HepG2 (cell line): ENCODE measurements around the gene DAAM1. TPM values are rescaled to one million over a fixed set of nuclear protein-coding genes. Genes with fewer than 3 reads are reported as not detected.

Experiments
- ATAC-seq: fragments of 200-7000 bp; cut with Tn5 transposase; 3 replicates; pipeline ENCODE4 v1.9.1; 2020; ENCODE audit warnings: mild to moderate bottlenecking, moderate library complexity
- BruUV-seq: library from RNA; stranded (reverse); fragments of 400-500 nt; replicated peaks from 2 replicates; lab custom pipeline; 2021; lab: Mats Ljungman, UMichigan
- CTCF ChIA-PET: fragments of 300-600 bp; formaldehyde crosslinking; extraction: SDS; loops from one replicate; lab custom pipeline; 2021; ENCODE audit warnings: low total read pairs, inconsistent platforms, low intra/inter-chr PET ratio; lab: Yijun Ruan, JAX
- POLR2A ChIA-PET: fragments of 350-600 bp; sonication (Branson Sonifier 250); formaldehyde crosslinking; loops from one replicate; lab custom pipeline; 2020; ENCODE audit warnings: antibody characterized with exemption, inconsistent platforms; lab: Yijun Ruan, JAX
- DNase-seq: peaks from one replicate; pipeline ENCODE4 v3.0.0-alpha.2; 2015; ENCODE audit warnings: low spot score
- FAIRE-seq: peaks from 3 replicates; lab custom pipeline; 2011; peaks lifted over from hg19 to GRCh38; lab: Jason Lieb, UNC
- H2AFZ ChIP-seq: one replicate; pipeline ENCODE4 v1.6.1; 2011; ENCODE audit warnings: low read length, inconsistent platforms
- H3K27ac ChIP-seq: fragments of 300-600 bp; 3 replicates; pipeline ENCODE4 v1.8.0; 2011; ENCODE audit warnings: mixed run types, mild to moderate bottlenecking, mixed read lengths, low read length, inconsistent platforms; ENCODE audit not compliant: insufficient read depth; ENCODE audit errors: extremely low read length
- H3K27me3 ChIP-seq, 2 experiments: fragments of 200-600 bp in 1 of 2; 2 replicates in 1 of 2; 3 replicates in 1 of 2; pipeline versions ENCODE4 v1.6.0 to v1.8.0; 2011; ENCODE audit warnings: low read length in 2 of 2, mild to moderate bottlenecking in 2 of 2, moderate library complexity in 2 of 2, inconsistent platforms in 1 of 2; ENCODE audit not compliant: insufficient read depth in 2 of 2, control insufficient read depth in 1 of 2
- H3K36me3 ChIP-seq, 2 experiments: fragments of 200-600 bp in 1 of 2; replicated peaks in 1 of 2; 2 replicates in 1 of 2; 3 replicates in 1 of 2; pipeline versions ENCODE4 v1.5.1 to v1.8.0; 2011; ENCODE audit warnings: low read length in 2 of 2, inconsistent platforms in 1 of 2; ENCODE audit not compliant: insufficient read depth in 2 of 2, control insufficient read depth in 1 of 2
- H3K4me1 ChIP-seq: 2 replicates; pipeline ENCODE4 v1.5.1; 2012; ENCODE audit warnings: low read length, inconsistent platforms; ENCODE audit not compliant: insufficient read depth
- H3K4me2 ChIP-seq: 2 replicates; pipeline ENCODE4 v1.6.0; 2011; ENCODE audit warnings: low read depth, low read length, inconsistent platforms
- H3K4me3 ChIP-seq, 3 experiments: fragments of 200-600 bp in 1 of 3; sonication (generic), shearing (Covaris generic) in 1 of 3; replicated peaks in 1 of 3; 2 replicates each; pipeline ENCODE4 v1.5.1; 2011 to 2016; ENCODE audit warnings: low read length in 3 of 3, inconsistent platforms in 2 of 3, low read depth in 2 of 3, mild to moderate bottlenecking in 2 of 3, control low read depth in 1 of 3, mixed read lengths in 1 of 3; ENCODE audit not compliant: insufficient read depth in 1 of 3
- H3K79me2 ChIP-seq: one replicate; pipeline ENCODE4 v1.6.1; 2011; ENCODE audit warnings: low read length, inconsistent platforms; ENCODE audit not compliant: insufficient read depth
- H3K9ac ChIP-seq: 2 replicates; pipeline ENCODE4 v1.6.0; 2011; ENCODE audit warnings: mild to moderate bottlenecking, low read depth, low read length, inconsistent platforms; ENCODE audit not compliant: insufficient read depth
- H3K9me3 ChIP-seq: 2 replicates; pipeline ENCODE4 v1.5.1; 2012; ENCODE audit warnings: mild to moderate bottlenecking, low read length
- H4K20me1 ChIP-seq: 2 replicates; pipeline ENCODE4 v1.6.0; 2011; ENCODE audit warnings: inconsistent platforms, mild to moderate bottlenecking, low read length, moderate library complexity; ENCODE audit not compliant: insufficient read depth
- RARG ChIP-seq: sonication (generic); formaldehyde crosslinking; IDR thresholded peaks from 2 replicates; pipeline ENCODE4 v1.4.0; 2020; ENCODE audit warnings: low read depth, mild to moderate bottlenecking, missing genetic modification reagents
- SALL1 ChIP-seq: sonication (generic); formaldehyde crosslinking; IDR thresholded peaks from 2 replicates; pipeline ENCODE4 v1.8.0; 2022; ENCODE audit warnings: mild to moderate bottlenecking, missing genetic modification reagents
- ZFP82 ChIP-seq: sonication (generic); formaldehyde crosslinking; IDR thresholded peaks from 2 replicates; pipeline ENCODE4 v1.5.1; 2020; ENCODE audit warnings: mild to moderate bottlenecking, missing genetic modification reagents, borderline replicate concordance
- ZNF547 ChIP-seq: sonication (generic); formaldehyde crosslinking; IDR thresholded peaks from 2 replicates; pipeline ENCODE4 v1.5.1; 2020; ENCODE audit warnings: mild to moderate bottlenecking, missing genetic modification reagents
- WGBS: methylation state at CpG from one replicate; pipeline ENCODE4 v1.1.6; 2017; ENCODE audit warnings: low lambda C conversion rate; 5-methylcytosine and 5-hydroxymethylcytosine counted together
- in situ Hi-C: cut with HindIII; loops from 2 replicates; pipeline ENCODE4 v1.10.0; 2017; ENCODE audit warnings: low pct_unique_long_range_greater_than_20kb; ENCODE audit not compliant: extremely low pct_ligation_motif_present
- intact Hi-C: fragments of 100-400 bp; cut with micrococcal nuclease; formaldehyde crosslinking; loops from one replicate; pipeline ENCODE4 v1.10.0; 2022; ENCODE audit not compliant: unreplicated experiment
- polyA plus RNA-seq, 8 experiments: library from polyadenylated mRNA; depleted of rRNA in 3 of 8; stranded (reverse) in 7 of 8; unstranded in 1 of 8; fragments of >200 nt; fragmentation: Illumina TruSeq in 4 of 8; extraction: Trizol in 4 of 8; gene quantifications; 2 replicates each; pipeline versions ENCODE4 v1.2.1 to v1.2.3, GENCODE V29; 2011 to 2016; ENCODE audit warnings: low read depth in 4 of 8, missing spikeins in 1 of 8, mixed read lengths in 1 of 8; ENCODE audit not compliant: insufficient read depth in 1 of 8
- total RNA-seq, 5 experiments: library from RNA; depleted of rRNA; stranded (reverse); fragments of >200 nt; fragmentation: Illumina TruSeq; extraction: Trizol; gene quantifications; 2 replicates each; pipeline ENCODE4 v1.2.3, GENCODE V29; 2016; ENCODE audit warnings: low read depth in 1 of 5
- TF ChIP-seq, protein P1 (sequence below): sonication (generic); formaldehyde crosslinking; IDR thresholded peaks from 2 replicates; pipeline ENCODE4 v1.4.0; 2020; ENCODE audit warnings: mild to moderate bottlenecking, low read depth, missing genetic modification reagents
- TF ChIP-seq, protein P2 (sequence below): fragments of 450-650 bp; IDR thresholded peaks from 2 replicates; pipeline ENCODE4 v1.6.1; 2017
- TF ChIP-seq, protein P3 (sequence below): sonication (generic); formaldehyde crosslinking; IDR thresholded peaks from 2 replicates; pipeline ENCODE4 v1.5.0; 2020; ENCODE audit warnings: mild to moderate bottlenecking, missing genetic modification reagents, borderline replicate concordance

The DAAM1 gene
- total and polyA plus RNA-seq, 2 of the 13 experiments (the other 11 are each of a cell fraction or from before 2014, with no cell fraction given) = 10.9 to 24.5 TPM

GRCh38 chr14:59354666-59355065, 166.2 kb downstream of the DAAM1 start:
- no peaks in the 10 kb centered on the region for H3K4me1 ChIP-seq
- H3K36me3 ChIP-seq = peaks cover 24 to 60% of the 10 kb centered on the region in 2 experiments; a peak in 4 of 5 replicates
- in situ Hi-C loops (no loop called here), intact Hi-C loops (no loop called here)
- H3K27ac ChIP-seq = no peak overlapping the region
- no peak overlapping the region for H2AFZ ChIP-seq
- ATAC-seq (no peak), FAIRE-seq (no peak), DNase-seq (no peak)
- H3K9ac ChIP-seq = no peak overlapping the region
- ChIA-PET CTCF (no interaction called here), POLR2A (no interaction called here)
- WGBS = 100% methylated on average over 3 of the region's 3 CpGs
- H3K79me2 ChIP-seq = no peaks in the 10 kb centered on the region
- no peaks in the 10 kb centered on the region for H3K9me3 ChIP-seq
- TF ChIP-seq SALL1 (CRISPR knock-in tag) = no peak
- no peak for TF ChIP-seq ZFP82
- TF ChIP-seq, protein P1, sequence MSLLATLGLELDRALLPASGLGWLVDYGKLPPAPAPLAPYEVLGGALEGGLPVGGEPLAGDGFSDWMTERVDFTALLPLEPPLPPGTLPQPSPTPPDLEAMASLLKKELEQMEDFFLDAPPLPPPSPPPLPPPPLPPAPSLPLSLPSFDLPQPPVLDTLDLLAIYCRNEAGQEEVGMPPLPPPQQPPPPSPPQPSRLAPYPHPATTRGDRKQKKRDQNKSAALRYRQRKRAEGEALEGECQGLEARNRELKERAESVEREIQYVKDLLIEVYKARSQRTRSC = no peak
- TF ChIP-seq, protein P2, sequence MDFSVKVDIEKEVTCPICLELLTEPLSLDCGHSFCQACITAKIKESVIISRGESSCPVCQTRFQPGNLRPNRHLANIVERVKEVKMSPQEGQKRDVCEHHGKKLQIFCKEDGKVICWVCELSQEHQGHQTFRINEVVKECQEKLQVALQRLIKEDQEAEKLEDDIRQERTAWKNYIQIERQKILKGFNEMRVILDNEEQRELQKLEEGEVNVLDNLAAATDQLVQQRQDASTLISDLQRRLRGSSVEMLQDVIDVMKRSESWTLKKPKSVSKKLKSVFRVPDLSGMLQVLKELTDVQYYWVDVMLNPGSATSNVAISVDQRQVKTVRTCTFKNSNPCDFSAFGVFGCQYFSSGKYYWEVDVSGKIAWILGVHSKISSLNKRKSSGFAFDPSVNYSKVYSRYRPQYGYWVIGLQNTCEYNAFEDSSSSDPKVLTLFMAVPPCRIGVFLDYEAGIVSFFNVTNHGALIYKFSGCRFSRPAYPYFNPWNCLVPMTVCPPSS = no peak
- TF ChIP-seq ZNF547 = no peak
- no peak overlapping the region for H3K4me3 ChIP-seq
- BruUV-seq = no TSS peak
- no peaks in the 10 kb centered on the region for H4K20me1 ChIP-seq
- no peaks in the 10 kb centered on the region for H3K27me3 ChIP-seq
- H3K4me2 ChIP-seq = no peak overlapping the region

DNA sequence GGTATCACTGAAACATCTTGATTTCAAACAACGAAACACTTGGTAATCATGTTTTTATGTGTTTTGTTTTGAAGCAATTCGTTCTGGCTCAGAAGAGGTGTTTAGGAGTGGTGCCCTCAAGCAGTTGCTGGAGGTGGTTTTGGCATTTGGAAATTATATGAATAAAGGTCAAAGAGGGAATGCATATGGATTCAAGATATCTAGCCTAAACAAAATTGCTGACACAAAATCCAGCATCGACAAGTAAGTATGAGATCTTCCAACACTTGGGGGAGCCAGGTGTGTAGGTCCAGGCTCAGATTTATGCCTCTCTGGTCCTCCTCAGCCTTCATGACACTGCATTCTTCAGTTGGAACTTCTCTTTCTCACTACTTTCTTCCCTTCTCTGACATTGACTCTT, 166.6 kb downstream of the DAAM1 start:
- Histone ChIP-seq H3K4me2 (no peak overlapping the region), H3K4me3 (no peak overlapping the region), H3K27ac (no peak overlapping the region), H3K9me3 (no peaks in the 10 kb centered on the region), H3K36me3 (peaks cover 22 to 56% of the 10 kb centered on the region in 2 experiments; a peak in 4 of 5 replicates), H2AFZ (no peak overlapping the region), H3K4me1 (no peaks in the 10 kb centered on the region), H3K9ac (no peak overlapping the region), H3K27me3 (no peaks in the 10 kb centered on the region), H4K20me1 (no peaks in the 10 kb centered on the region), H3K79me2 (no peaks in the 10 kb centered on the region)
- ATAC-seq = no peak
- FAIRE-seq = no peak
- 95% methylated on average over 3 of the region's 3 CpGs for WGBS
- POLR2A ChIA-PET = no interaction called here
- intact Hi-C loops = no loop called here
- in situ Hi-C loops = no loop called here
- DNase-seq = no peak
- BruUV-seq = no TSS peak
- CTCF ChIA-PET = no interaction called here
- no peak for TF ChIP-seq RARG (CRISPR knock-in tag)
- TF ChIP-seq, protein P3, sequence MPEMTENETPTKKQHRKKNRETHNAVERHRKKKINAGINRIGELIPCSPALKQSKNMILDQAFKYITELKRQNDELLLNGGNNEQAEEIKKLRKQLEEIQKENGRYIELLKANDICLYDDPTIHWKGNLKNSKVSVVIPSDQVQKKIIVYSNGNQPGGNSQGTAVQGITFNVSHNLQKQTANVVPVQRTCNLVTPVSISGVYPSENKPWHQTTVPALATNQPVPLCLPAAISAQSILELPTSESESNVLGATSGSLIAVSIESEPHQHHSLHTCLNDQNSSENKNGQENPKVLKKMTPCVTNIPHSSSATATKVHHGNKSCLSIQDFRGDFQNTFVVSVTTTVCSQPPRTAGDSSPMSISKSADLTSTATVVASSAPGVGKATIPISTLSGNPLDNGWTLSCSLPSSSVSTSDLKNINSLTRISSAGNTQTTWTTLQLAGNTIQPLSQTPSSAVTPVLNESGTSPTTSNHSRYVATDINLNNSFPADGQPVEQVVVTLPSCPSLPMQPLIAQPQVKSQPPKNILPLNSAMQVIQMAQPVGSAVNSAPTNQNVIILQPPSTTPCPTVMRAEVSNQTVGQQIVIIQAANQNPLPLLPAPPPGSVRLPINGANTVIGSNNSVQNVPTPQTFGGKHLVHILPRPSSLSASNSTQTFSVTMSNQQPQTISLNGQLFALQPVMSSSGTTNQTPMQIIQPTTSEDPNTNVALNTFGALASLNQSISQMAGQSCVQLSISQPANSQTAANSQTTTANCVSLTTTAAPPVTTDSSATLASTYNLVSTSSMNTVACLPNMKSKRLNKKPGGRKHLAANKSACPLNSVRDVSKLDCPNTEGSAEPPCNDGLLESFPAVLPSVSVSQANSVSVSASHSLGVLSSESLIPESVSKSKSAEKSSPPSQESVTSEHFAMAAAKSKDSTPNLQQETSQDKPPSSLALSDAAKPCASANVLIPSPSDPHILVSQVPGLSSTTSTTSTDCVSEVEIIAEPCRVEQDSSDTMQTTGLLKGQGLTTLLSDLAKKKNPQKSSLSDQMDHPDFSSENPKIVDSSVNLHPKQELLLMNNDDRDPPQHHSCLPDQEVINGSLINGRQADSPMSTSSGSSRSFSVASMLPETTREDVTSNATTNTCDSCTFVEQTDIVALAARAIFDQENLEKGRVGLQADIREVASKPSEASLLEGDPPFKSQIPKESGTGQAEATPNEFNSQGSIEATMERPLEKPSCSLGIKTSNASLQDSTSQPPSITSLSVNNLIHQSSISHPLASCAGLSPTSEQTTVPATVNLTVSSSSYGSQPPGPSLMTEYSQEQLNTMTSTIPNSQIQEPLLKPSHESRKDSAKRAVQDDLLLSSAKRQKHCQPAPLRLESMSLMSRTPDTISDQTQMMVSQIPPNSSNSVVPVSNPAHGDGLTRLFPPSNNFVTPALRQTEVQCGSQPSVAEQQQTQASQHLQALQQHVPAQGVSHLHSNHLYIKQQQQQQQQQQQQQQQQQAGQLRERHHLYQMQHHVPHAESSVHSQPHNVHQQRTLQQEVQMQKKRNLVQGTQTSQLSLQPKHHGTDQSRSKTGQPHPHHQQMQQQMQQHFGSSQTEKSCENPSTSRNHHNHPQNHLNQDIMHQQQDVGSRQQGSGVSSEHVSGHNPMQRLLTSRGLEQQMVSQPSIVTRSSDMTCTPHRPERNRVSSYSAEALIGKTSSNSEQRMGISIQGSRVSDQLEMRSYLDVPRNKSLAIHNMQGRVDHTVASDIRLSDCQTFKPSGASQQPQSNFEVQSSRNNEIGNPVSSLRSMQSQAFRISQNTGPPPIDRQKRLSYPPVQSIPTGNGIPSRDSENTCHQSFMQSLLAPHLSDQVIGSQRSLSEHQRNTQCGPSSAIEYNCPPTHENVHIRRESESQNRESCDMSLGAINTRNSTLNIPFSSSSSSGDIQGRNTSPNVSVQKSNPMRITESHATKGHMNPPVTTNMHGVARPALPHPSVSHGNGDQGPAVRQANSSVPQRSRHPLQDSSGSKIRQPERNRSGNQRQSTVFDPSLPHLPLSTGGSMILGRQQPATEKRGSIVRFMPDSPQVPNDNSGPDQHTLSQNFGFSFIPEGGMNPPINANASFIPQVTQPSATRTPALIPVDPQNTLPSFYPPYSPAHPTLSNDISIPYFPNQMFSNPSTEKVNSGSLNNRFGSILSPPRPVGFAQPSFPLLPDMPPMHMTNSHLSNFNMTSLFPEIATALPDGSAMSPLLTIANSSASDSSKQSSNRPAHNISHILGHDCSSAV (CRISPR knock-in tag) = no peak
